SJCRH30 (cell line): Measurements from ENCODE around the gene ITPA. TPM values are rescaled to one million over a fixed set of nuclear protein-coding genes. Genes with fewer than 3 reads are reported as not detected.

Experiments
- DNase-seq, 2 experiments: peaks; one replicate each; pipeline ENCODE4 v3.0.0-alpha.2; 2015 to 2020
- H3K27ac ChIP-seq: fragments of 250-450 bp; sonication (Bioruptor Pico); 2 replicates; pipeline ENCODE4 v1.5.1; 2020; ENCODE audit warnings: mild to moderate bottlenecking, moderate library complexity
- H3K27me3 ChIP-seq: fragments of 250-450 bp; sonication (Bioruptor Pico); 2 replicates; pipeline ENCODE4 v1.5.1; 2020; ENCODE audit warnings: mild to moderate bottlenecking, moderate library complexity
- H3K36me3 ChIP-seq: fragments of 250-450 bp; sonication (Bioruptor Pico); 2 replicates; pipeline ENCODE4 v1.5.1; 2020; ENCODE audit warnings: mild to moderate bottlenecking, moderate library complexity
- H3K4me1 ChIP-seq: fragments of 250-450 bp; sonication (Bioruptor Pico); 2 replicates; pipeline ENCODE4 v1.5.1; 2020; ENCODE audit warnings: mild to moderate bottlenecking, moderate library complexity
- H3K4me3 ChIP-seq: fragments of 250-450 bp; sonication (Bioruptor Pico); 2 replicates; pipeline ENCODE4 v1.5.1; 2020; ENCODE audit warnings: mild to moderate bottlenecking, moderate library complexity
- H3K9me3 ChIP-seq: fragments of 250-450 bp; sonication (Bioruptor Pico); replicated peaks from 2 replicates; pipeline ENCODE4 v1.5.1; 2020; ENCODE audit warnings: mild to moderate bottlenecking, moderate library complexity
- total RNA-seq: library from RNA; depleted of rRNA; stranded (reverse); fragments of >200 nt; shearing (Covaris generic); gene quantifications from 2 replicates; pipeline ENCODE4 v1.2.3, GENCODE V29; 2014; rRNA removed

Gene ITPA
- total RNA-seq: 46.4 and 46.5 TPM in 2 replicates

DNA sequence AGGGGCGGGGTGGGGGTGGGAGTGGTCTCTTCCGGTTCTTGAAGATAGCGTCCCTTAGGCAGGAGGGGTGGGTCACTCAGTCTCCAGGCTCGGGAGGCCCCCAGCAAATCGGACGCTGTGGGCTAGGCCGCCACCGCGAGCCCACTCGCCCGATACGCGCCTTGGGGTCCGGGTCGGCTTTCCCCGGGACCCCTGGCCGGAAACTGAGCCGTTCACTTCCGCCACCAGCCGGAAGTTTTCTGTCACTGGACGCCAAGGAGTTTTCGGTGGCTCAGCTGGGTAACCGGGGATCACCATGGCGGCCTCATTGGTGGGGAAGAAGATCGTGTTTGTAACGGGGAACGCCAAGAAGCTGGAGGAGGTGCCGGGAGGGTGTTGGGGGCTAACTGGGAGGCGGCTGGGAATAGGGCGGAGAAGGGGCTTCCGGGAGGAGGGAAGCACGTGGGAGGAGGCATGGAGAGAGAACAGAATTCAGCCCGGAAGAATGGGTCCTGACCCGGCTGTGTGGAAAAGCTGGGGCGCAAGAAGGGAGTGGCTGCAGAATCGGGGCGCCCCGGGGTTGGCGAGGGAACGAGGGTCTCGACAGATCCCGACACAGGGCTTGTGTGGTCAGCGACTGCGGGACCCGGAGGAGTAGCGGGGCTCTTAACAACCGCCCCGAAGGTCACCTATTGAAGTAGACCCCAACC lies at the start of gene ITPA:
ITPA (plus strand) TSS at position 242 of the 689 bp plus-strand sequence; CDS start at position 296, 54 bp downstream.
- Histone ChIP-seq H3K9me3 (no peaks in the 10 kb centered on the region), H3K27me3 (no peaks in the 10 kb centered on the region), H3K4me3 (peak within 1 kb of the TSS; percentile 75), H3K27ac (peak within 1 kb of the TSS; percentile 66), H3K36me3 (no peaks in the 10 kb centered on the region; the same call in 1 of the 2 replicates), H3K4me1 (peaks cover 4% of the 10 kb centered on the region; the same call in 1 of the 2 replicates)
- DNase-seq: peak; percentile 62 to 76

DNA sequence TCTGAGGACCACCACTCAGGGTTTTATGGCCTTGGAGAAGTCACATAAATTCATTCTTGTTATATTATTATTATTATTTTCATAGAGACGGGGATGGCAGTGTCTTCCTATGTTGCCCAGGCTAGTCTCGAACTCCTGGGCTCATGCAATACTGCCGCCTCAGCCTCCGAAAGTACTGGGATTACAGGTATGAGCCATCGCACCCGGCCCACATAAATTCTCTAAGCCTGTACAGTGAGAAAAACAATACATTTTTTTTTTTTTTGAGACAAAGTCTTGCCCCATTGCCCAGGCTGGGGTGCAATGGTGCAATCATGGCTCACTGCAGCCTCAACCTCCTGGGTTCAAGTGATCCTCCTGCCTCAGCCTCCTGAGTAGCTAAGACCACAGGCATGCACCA lies 48.9 kb upstream of the ITPA start:
- Histone ChIP-seq H3K27me3 (no peaks in the 10 kb centered on the region), H3K9me3 (no peaks in the 10 kb centered on the region), H3K4me1 (no peaks in the 10 kb centered on the region; the same call in 1 of the 2 replicates), H3K36me3 (peaks cover 2% of the 10 kb centered on the region; the same call in 1 of the 2 replicates), H3K4me3 (peak overlapping the region; percentile 90), H3K27ac (no peak overlapping the region)
- DNase-seq: no peak

DNA sequence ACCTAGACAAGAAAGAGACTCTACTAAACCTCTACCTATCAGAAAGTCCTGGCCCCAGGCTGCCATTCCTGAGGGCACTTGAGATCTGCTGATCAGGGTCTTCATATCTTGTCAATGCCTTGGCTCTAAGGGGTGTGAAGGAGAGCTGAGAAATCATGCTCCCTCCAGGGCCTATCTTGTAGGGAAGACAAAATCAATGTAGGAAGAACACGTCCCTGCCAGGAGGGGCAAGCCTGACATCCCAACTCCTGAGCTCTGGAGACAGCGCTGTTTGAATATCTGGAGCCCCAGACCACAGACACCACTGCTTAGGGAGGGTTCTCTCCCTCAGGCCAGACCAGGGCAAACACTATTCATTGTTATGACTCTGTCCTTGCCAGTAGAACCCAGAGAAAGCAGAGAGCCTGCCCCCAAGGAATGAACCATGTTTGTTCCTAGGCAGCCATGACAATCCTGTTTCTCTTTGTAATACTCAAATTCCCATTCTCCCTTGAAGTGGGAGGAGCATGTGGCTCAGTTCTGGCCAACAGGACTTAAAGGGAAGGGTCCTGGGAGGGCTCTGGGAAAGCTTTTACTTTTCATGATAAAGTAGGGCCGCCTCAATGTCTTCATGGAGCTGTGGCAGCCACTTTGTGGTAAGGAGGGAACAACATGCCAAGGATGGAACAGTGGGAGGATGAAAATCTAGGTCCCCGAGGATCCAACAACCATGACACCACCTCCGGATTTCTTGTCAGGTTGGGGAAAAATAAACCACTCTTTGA lies 47.8 kb upstream of the ITPA start:
- peak in 1 of 2 experiments; percentile 22 for DNase-seq
- Histone ChIP-seq H3K9me3 (no peaks in the 10 kb centered on the region), H3K27ac (no peak overlapping the region), H3K27me3 (no peaks in the 10 kb centered on the region), H3K4me3 (no peak overlapping the region), H3K36me3 (no peaks in the 10 kb centered on the region), H3K4me1 (peaks cover 4% of the 10 kb centered on the region)

DNA sequence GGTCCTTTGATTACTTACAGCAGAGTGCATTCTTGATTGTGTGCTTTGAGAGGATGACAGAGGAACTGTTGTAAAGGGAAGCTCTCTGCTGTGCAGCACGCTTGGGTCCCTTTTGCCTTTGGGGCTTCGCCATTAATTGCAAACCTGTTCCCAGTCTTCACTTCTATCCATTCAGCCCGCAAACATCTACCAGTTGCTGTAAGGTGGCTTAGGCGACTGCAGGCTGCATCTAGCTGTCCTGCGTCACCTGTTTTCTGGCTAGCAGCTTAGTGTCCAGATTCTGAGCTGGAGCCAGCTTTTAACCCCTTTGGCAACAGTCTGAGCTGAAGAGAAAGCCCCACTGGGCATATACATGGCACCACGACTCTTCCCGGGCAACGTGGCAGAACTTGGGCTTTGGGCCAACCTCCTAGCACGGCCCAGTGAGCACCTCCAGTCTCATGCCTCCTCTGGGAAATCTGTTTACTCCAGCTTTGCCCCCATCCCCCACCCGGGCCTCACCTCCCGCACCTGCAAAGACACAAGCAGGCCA lies 47.2 kb upstream of the ITPA start:
- H3K4me1 ChIP-seq: peaks cover 4% of the 10 kb centered on the region

DNA sequence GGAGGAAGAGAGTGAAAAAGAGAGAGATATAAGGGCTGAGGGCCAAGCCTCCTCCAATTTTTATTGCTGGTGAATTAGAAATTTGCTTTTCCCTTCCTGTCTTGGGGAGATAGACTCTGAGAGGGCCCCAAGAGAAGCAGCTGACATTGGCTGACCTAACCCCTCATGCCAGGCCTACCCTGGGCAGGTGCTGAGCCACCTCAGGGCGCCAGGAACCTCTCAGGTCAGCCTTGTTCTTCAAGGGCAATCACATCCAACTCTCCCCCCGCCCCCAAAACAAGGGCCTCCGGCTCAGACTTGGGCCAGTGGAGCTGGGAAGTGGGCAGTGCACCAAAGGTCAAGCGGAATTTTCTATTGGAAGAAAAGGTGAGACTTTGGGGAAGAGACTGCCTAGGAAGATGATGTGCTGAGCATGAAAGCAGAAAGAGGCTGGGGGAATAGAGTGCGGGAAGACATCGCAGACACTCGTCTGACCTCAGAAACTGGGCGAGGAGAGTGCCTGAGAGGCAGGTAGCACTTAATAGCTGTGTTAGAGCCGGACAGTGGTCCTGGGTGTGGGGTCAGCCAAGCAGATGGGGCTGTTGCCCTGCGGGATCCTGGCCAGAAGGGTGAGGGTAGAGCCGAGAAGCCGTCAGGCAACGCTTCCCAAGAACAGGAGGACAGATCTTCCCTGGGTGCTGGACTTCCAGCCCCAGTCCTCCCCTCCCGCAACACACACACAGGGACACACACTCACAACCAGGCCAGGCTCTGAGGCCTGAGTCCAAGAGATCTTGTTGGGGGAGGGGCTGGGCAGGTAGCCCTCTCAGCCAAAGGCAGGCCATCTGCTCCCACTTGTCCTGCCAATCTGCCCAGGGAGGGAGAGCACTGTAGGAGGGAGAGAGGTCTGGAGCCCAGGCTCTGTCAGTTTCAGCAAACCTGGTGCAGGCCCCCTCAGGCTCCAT lies 45.9 kb upstream of the ITPA start:
- H3K27me3 ChIP-seq: no peaks in the 10 kb centered on the region
- H3K4me1 ChIP-seq: peaks cover 4% of the 10 kb centered on the region
- H3K27ac ChIP-seq: no peak overlapping the region
- H3K36me3 ChIP-seq: no peaks in the 10 kb centered on the region
- DNase-seq: no peak
- H3K4me3 ChIP-seq: no peak overlapping the region
- H3K9me3 ChIP-seq: no peaks in the 10 kb centered on the region

More for the DNA sequence above, 47.2 kb upstream of the ITPA start:
- Histone ChIP-seq H3K36me3 (no peaks in the 10 kb centered on the region), H3K27me3 (no peaks in the 10 kb centered on the region), H3K4me3 (no peak overlapping the region), H3K9me3 (no peaks in the 10 kb centered on the region), H3K27ac (no peak overlapping the region)
- peak; percentile 45 to 72 for DNase-seq

DNA sequence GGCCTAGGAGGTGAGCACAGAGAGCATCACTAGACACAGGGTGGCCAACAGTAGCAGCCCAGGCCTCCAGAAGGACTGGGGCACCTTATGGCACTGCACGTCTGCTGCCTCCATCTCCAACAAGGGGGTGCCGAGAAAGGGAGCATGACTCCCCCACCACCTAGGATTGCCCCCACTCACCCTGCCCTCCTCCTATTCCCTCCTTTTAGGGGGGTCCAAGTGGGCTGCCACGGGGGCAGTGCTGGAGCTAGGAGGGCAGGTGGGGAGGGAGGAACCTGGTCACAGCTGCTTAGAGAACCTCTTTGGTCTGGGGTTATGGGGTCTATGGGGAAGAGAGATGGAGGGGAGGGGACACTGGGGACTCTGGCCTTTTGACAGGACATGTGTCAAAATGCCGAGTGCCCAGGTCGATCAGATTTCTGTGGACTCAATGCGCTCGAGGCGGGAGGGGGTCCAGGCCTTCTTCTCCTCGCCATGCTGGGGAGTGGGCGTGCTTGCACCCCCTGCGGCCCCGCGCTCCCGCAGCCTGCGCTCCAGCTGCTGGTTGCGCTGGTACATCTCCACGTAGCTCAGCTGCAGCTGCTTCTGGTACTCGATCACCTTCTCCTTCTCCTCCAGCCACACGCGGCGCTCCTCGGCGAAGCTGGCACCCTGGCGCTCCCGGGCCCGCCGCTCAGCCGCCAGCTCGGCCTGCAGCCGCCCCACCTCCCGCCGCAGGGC lies 45.1 kb upstream of the ITPA start:
- H3K9me3 ChIP-seq: no peaks in the 10 kb centered on the region
- no peaks in the 10 kb centered on the region for H3K27me3 ChIP-seq
- H3K27ac ChIP-seq: no peak overlapping the region
- no peak overlapping the region for H3K4me3 ChIP-seq
- no peak for DNase-seq
- H3K36me3 ChIP-seq: no peaks in the 10 kb centered on the region
- H3K4me1 ChIP-seq: peaks cover 4% of the 10 kb centered on the region

DNA sequence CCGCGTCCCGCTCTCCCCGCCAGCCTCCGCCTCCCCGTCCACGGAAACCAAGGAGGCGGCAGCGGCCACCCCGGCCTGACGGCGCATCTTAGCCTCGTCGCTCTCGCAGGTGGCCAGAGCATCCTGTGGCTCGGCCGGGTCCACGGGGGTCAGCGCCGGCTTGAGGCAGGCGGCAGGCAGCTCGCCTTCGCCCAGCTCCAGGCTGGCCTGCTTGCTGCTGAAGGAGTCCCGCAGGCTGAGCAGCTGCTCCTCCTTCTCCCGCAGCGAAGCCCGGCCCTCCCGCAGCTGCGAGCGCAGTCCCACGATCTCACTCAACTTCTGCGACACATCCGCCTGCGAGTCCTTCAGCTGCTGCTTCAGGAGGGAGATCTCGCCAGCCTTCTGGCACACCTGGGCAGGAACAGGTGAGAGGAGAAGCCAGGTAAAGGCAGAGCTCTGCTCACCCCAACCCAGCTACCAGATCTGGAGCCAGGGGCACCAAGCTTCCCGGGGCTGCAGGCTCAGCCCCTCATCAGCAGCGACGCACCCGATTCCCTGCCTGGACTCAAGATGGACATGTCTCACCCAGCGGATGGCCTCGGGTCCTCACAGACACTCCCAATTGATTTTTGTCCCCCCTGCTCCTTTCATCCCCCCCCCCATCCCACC lies 44.4 kb upstream of the ITPA start:
- no peak for DNase-seq
- no peaks in the 10 kb centered on the region for H3K27me3 ChIP-seq
- H3K4me1 ChIP-seq: peaks cover 4% of the 10 kb centered on the region
- no peaks in the 10 kb centered on the region for H3K9me3 ChIP-seq
- no peak overlapping the region for H3K27ac ChIP-seq
- H3K36me3 ChIP-seq: no peaks in the 10 kb centered on the region
- H3K4me3 ChIP-seq: no peak overlapping the region

DNA sequence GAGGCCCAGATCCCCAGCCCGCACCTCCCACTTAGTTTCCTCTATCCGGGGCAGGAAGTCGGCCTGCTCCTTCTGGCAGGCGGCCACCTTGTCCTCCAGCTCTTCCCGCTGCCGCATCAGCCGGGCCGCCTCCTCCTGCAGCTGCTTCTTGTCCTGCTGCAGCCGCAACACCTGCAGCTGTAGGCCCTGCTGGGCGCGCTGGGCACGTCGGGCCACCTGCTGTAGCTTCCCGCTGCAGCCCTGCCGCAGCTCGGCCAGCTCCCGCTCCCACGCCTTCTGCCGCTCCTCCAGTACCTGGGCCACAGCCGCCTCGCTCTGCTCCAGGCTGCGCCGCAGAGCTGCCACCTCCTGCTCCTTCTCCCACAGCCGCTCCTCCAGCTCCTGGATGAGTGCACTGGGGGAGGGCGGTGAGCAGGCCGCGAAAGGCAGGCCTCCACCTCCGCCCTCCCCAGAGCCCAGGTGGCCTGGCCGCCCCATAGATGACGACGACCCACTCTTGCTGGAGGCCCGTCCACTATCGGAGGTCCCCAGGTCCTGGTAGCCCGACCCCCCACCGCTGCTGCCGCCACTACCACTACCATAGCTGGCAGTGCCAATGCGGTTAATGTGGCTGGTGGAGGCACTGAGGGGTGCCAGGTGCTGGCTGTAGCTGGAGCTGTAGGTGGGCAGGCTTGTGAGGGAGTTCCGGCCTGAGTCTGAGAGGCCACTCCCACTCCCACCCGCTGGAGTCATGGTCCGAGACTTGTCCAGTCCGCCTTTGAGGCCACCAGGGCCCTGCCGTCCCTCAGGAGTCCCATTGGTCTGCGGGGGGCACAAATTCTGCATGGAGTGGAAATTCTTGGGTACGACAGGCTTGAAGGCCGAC lies 43.6 kb upstream of the ITPA start:
- peak; percentile 85 to 86 for DNase-seq
- H3K4me3 ChIP-seq: no peak overlapping the region
- no peaks in the 10 kb centered on the region for H3K9me3 ChIP-seq
- H3K36me3 ChIP-seq: no peaks in the 10 kb centered on the region
- no peaks in the 10 kb centered on the region for H3K27me3 ChIP-seq
- H3K27ac ChIP-seq: no peak overlapping the region
- H3K4me1 ChIP-seq: peaks cover 4% of the 10 kb centered on the region

DNA sequence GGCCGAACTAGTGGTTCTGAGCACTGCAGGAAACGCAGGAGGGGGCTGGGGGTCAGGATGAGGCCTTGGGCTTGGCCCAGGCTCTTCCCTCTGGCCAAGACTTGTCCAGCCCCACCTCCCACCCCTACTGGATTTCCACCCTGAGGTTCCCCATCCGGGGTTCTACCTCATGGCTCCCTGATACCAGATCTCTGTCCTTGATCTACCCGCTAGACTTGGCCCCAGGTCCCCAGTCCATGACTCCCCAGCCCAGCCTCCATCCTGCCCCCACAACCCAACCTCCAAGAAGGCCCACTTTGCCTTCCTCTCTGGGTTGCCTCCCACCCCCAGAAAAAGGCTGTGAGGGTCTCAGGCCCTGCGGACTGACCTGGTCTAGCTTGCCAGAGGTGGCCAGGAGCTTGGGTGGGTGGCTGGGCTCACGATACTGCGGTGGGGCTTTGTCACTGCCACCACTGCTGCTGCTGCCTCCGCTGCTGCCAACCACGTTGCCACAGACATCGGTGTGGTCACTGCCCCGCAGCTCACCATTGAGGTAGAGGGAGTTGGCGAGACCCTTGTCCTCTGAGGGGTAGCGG lies 42.9 kb upstream of the ITPA start:
- DNase-seq: no peak
- H3K4me3 ChIP-seq: no peak overlapping the region
- no peaks in the 10 kb centered on the region for H3K36me3 ChIP-seq
- peaks cover 4% of the 10 kb centered on the region for H3K4me1 ChIP-seq
- H3K9me3 ChIP-seq: no peaks in the 10 kb centered on the region
- H3K27me3 ChIP-seq: no peaks in the 10 kb centered on the region
- no peak overlapping the region for H3K27ac ChIP-seq

DNA sequence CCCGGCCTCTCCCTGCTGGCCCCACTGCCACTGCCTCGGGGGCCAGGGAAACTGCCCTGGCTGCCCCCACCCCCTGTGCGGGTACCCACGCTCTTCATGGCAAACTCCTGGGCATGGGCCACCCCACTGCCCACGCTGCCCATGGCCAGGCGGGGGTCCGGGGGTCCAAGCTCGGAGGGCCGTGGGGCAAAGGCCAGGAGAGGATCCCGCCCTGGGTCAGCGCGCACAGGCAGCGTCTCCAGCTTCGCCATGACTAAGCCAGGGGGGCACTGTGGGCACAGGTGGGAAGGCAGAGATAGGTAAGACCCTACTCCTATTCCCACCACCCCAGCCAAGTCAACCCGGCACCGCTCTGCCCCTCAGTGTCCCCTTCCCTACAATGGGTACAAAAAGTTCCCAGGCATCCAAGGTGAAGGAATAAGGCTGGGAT lies 42.4 kb upstream of the ITPA start:
- Histone ChIP-seq H3K27me3 (no peaks in the 10 kb centered on the region), H3K4me3 (no peak overlapping the region), H3K27ac (no peak overlapping the region), H3K9me3 (no peaks in the 10 kb centered on the region), H3K4me1 (peaks cover 4% of the 10 kb centered on the region), H3K36me3 (no peaks in the 10 kb centered on the region)
- DNase-seq: no peak

DNA sequence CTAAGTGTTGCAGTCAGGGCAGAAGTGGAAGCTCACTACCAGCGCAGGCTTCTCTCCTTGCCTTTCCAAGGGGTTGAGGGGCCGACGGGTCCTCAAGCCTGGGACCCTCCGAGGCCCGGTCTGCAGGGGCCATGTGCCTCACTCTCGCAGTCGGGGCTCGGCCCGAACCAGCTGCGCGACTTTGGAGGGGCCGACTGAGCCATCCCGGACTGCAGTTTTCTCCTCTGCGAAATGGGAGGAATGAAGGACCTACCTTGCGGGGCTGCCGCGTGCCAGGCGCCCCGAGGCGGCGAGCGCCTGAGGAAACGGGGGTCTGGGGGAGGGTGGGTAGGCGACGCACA lies 41.6 kb upstream of the ITPA start:
- H3K27ac ChIP-seq: no peak overlapping the region
- DNase-seq: no peak
- H3K4me3 ChIP-seq: no peak overlapping the region
- H3K4me1 ChIP-seq: peaks cover 4% of the 10 kb centered on the region
- H3K27me3 ChIP-seq: no peaks in the 10 kb centered on the region
- no peaks in the 10 kb centered on the region for H3K9me3 ChIP-seq
- no peaks in the 10 kb centered on the region for H3K36me3 ChIP-seq

DNA sequence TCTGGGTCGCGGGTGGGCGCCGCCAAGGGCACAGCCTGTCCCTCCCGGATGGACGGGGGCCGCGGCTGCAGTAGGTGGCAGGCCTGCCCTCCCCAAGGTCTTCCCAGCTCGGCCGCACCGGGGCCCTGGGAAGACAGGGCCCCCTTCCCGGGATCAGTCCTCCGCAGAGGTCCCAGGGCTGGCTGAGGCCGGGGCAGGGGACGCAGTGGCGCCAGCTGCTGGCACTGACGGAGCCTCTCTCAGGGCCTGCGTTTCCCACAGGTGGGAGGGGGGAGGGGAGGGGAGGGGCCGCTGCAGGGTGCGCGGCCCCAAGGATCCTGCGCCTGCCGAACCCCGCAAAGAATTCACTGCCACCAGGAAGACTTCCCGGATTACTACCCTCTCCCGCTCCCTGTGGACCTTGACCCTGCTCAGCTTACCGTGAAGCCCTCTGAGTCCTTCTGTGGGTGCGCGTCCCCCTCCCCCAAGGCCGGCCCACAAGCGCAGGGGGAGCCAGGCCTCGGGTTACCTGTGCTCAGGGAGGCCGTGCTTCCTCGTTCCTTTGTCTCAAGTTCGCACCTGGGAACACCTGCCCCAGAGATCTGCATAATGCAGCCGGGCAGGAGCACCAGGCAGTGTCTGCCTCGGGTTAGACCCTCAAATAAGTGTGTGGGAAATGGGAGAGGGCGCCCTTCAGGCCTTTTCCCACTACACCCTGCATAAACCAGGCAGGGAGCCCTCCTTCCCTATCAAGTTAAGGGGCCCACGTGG lies 41.0 kb upstream of the ITPA start:
- Histone ChIP-seq H3K4me1 (peaks cover 4% of the 10 kb centered on the region; the same call in 1 of the 2 replicates), H3K27ac (no peak overlapping the region), H3K36me3 (no peaks in the 10 kb centered on the region), H3K4me3 (no peak overlapping the region), H3K27me3 (no peaks in the 10 kb centered on the region), H3K9me3 (no peaks in the 10 kb centered on the region)
- no peak for DNase-seq
